Measurements from ENCODE around the gene CHP2. TPM values are rescaled to one million over a fixed set of nuclear protein-coding genes. Genes with fewer than 3 reads are reported as not detected.
"Not testable (repeated sequence)": the region's sequence is repeated elsewhere in the genome, so short reads cannot be mapped to it uniquely, and the experiment has no call there.

Gene CHP2
- total and polyA plus RNA-seq, 4 experiments from 2014 or later, result not detected

DNA sequence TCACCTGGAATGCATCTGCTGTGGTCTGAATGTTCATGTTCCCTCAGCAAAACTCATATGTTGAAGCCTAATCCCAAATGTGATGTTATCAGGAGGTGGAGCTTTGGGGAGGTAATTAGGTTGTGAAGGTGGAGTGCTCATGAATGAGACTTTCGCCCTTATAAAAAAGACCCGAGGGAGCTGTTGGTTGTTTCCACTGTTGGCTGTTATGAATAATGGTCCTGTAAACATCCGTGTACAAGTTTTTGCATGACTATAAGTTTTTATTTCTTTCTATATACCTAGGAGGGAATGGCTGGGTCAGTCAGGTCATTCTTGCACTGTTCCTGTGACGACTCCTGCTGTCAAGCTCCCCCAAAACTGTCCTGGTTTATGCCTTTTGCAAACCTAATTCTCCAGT, 9.6 kb upstream of the CHP2 start:
- Histone ChIP-seq H3K36me3 (ENCODE audit: insufficient read depth, low read length) (no peaks in the 10 kb centered on the region), H3K4me1 (ENCODE audit: insufficient read depth, low read length) (no peaks in the 10 kb centered on the region), H3K27me3 (ENCODE audit: insufficient read depth, low read length) (no peaks in the 10 kb centered on the region), H3K27ac (ENCODE audit: low read depth, low read length) (no peak overlapping the region), H3K9me3 (ENCODE audit: control insufficient read depth in 1 of 2, low read length in 2 of 2) (no peaks in the 10 kb centered on the region), H3K4me3 (ENCODE audit: low read length in 2 of 2) (no peak overlapping the region)
- intact Hi-C loops (cut with micrococcal nuclease), result no loop called here
- ChIA-PET POLR2A (ENCODE audit: partially characterized antibody) (no interaction called here), CTCF (ENCODE audit: partially characterized antibody) (no interaction called here)
- no peak overlapping the region for H3K27ac Mint-ChIP-seq
- no peak for DNase-seq
- peaks cover 0 to 4% of the 10 kb centered on the region in 2 donors for H3K36me3 Mint-ChIP-seq
- peaks cover 3 to 16% (median 11%) of the 10 kb centered on the region in 8 donors for H3K9me3 Mint-ChIP-seq
- H3K4me1 Mint-ChIP-seq, result no peaks in the 10 kb centered on the region
- H3K27me3 Mint-ChIP-seq, result peaks cover 24 to 28% of the 10 kb centered on the region in 2 donors
- no peak overlapping the region for H3K4me3 Mint-ChIP-seq

DNA sequence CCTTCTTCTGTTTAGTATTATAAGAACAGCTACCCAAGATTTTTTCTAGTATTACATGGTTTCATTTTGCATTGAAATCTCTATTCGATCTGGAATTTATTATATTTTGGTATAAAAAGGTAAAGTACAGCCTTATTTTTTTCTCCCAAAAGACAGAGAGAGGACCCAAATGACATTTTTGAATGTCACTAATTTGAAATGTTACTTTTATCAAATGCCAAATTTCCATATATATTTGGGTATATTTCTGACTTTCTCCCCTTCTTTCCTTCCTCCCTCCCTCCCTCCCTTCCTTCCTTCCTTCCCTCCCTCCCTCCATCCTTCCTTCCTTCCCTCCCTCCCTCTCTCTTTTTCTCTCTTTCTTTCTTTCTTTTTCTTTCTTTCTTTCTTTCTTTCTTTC, 6.2 kb upstream of the CHP2 start:
- Mint-ChIP-seq H3K9me3 (peaks cover 3 to 17% (median 11%) of the 10 kb centered on the region in 8 donors), H3K4me3 (no peak overlapping the region), H3K4me1 (no peaks in the 10 kb centered on the region), H3K27me3 (peaks cover 22 to 26% of the 10 kb centered on the region in 2 donors), H3K36me3 (peaks cover 0 to 4% of the 10 kb centered on the region in 2 donors), H3K27ac (no peak overlapping the region)
- no peaks in the 10 kb centered on the region for H3K9me3 ChIP-seq (ENCODE audit: control insufficient read depth in 1 of 2, low read length in 2 of 2)
- no peaks in the 10 kb centered on the region for H3K36me3 ChIP-seq (ENCODE audit: insufficient read depth, low read length)
- no peak overlapping the region for H3K27ac ChIP-seq (ENCODE audit: low read depth, low read length)
- H3K4me3 ChIP-seq (ENCODE audit: low read length in 2 of 2), result no peak overlapping the region
- POLR2A ChIA-PET (ENCODE audit: partially characterized antibody), result no interaction called here
- no peaks in the 10 kb centered on the region for H3K27me3 ChIP-seq (ENCODE audit: insufficient read depth, low read length)
- no peaks in the 10 kb centered on the region for H3K4me1 ChIP-seq (ENCODE audit: insufficient read depth, low read length)
- intact Hi-C loops (cut with micrococcal nuclease), result no loop called here
- CTCF ChIA-PET (ENCODE audit: partially characterized antibody), result no interaction called here
- DNase-seq, result no peak

DNA sequence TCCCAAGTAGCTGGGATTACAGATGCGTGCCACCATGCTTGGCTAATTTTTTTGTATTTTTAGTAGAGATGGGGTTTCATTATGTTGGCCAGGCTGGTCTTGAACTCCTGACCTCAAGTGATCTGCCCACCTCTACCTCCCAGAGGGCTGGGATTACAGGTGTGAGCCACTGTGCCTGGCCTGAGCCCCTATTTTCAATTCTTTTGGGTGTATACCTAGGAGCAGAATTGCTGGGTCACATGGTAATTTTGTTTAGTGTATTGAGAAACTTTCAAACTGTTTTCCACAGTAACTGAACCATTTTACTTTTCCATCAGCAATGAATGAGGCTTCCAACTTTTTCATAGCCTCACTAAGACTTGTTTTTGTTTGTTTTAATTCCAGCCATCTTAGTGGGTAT, 3.8 kb upstream of the CHP2 start:
- H3K4me1 Mint-ChIP-seq; intact Hi-C loops (cut with micrococcal nuclease); H3K9me3 ChIP-seq (ENCODE audit: control insufficient read depth in 1 of 2, low read length in 2 of 2); CTCF ChIA-PET (ENCODE audit: partially characterized antibody); DNase-seq; H3K36me3 ChIP-seq (ENCODE audit: insufficient read depth, low read length); H3K4me3 ChIP-seq (ENCODE audit: low read length in 2 of 2); H3K4me1 ChIP-seq (ENCODE audit: insufficient read depth, low read length); H3K27ac ChIP-seq (ENCODE audit: low read depth, low read length); H3K27ac Mint-ChIP-seq; H3K4me3 Mint-ChIP-seq; H3K36me3 Mint-ChIP-seq; POLR2A ChIA-PET (ENCODE audit: partially characterized antibody): not testable (repeated sequence)
- Mint-ChIP-seq H3K27me3 (peaks cover 25 to 29% of the 10 kb centered on the region in 2 donors), H3K9me3 (peaks cover 2 to 10% (median 7%) of the 10 kb centered on the region in 8 donors)
- peaks cover 11% of the 10 kb centered on the region for H3K27me3 ChIP-seq (ENCODE audit: insufficient read depth, low read length)

DNA sequence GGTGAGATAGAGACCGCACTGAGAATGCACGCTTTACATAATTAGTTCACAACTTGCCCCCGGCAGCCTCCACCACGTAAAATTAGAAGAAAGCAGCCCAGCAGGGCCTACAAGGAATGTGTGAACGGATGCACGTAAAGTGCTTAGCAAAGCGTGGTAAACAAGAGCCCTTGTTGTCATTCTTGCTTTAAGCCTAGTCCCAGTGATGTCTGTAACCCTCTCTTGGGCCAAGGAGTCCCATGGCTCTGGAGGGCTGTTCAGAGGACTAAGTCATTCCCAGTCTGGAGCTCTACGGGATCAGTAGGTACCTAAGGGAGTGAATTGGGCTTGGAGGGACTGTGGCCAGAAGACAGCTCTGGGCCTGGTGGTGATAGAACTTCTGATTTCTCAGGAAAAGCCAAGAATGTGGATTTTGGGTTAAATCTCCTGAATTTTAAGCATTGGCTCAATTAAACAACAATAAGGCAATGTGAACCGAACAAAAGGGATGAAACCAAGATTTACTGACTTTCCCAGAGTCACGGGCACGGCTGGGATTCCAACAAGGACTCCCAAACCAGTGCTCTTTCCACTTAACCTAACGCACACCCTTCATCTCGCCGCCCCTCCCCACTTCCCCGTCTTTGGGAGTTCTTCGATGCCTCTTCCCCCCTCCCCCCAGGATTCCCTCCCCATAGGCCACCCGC, 775 bp upstream of the CHP2 start:
- H3K27me3 ChIP-seq (ENCODE audit: insufficient read depth, low read length), result peaks cover 23% of the 10 kb centered on the region
- H3K27ac Mint-ChIP-seq, result no peak overlapping the region
- ChIA-PET CTCF (ENCODE audit: partially characterized antibody) (no interaction called here), POLR2A (ENCODE audit: partially characterized antibody) (no interaction called here)
- H3K9me3 ChIP-seq (ENCODE audit: control insufficient read depth in 1 of 2, low read length in 2 of 2), result no peaks in the 10 kb centered on the region
- H3K27me3 Mint-ChIP-seq, result peaks cover 38 to 50% of the 10 kb centered on the region in 2 donors
- no peaks in the 10 kb centered on the region for H3K36me3 ChIP-seq (ENCODE audit: insufficient read depth, low read length)
- no peak overlapping the region for H3K4me3 ChIP-seq (ENCODE audit: low read length in 2 of 2)
- H3K4me3 Mint-ChIP-seq, result peak overlapping the region in 1 of 8 donors; percentile 31
- H3K27ac ChIP-seq (ENCODE audit: low read depth, low read length), result no peak overlapping the region
- peaks cover 0 to 5% (median 2%) of the 10 kb centered on the region in 4 donors for H3K4me1 Mint-ChIP-seq
- no peak for DNase-seq
- H3K9me3 Mint-ChIP-seq, result peaks cover 0 to 2% (median 0%) of the 10 kb centered on the region in 8 donors
- intact Hi-C loops (cut with micrococcal nuclease), result no loop called here
- no peaks in the 10 kb centered on the region for H3K4me1 ChIP-seq (ENCODE audit: insufficient read depth, low read length)
- no peaks in the 10 kb centered on the region for H3K36me3 Mint-ChIP-seq

DNA sequence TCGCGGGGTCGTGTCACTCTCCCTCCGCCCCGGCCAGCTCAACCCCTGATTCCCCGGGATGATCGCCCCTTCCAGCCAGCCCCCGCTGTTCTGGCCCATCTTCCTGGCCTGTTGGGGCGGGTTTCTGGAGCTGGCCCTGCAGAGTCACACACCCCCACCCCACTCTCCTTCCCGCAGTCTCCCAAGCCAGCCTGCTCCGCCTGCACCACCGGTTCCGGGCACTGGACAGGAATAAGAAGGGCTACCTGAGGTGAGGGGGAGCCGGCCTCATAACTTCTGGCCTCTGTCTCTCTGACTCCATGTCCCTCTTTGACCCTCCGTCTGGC, 621 bp downstream of the CHP2 start:
- peaks cover 23% of the 10 kb centered on the region for H3K27me3 ChIP-seq (ENCODE audit: insufficient read depth, low read length)
- intact Hi-C loops (cut with micrococcal nuclease), result no loop called here
- H3K4me3 Mint-ChIP-seq, result peak overlapping the region in 1 of 8 donors; percentile 6
- no peaks in the 10 kb centered on the region for H3K4me1 ChIP-seq (ENCODE audit: insufficient read depth, low read length)
- POLR2A ChIA-PET (ENCODE audit: partially characterized antibody), result interaction anchor here (0.6 kb wide), 1 partner anchor 31 kb away, joined by 3 read pairs; no protein-coding TSS in a partner anchor
- no peaks in the 10 kb centered on the region for H3K36me3 ChIP-seq (ENCODE audit: insufficient read depth, low read length)
- no peak overlapping the region for H3K27ac ChIP-seq (ENCODE audit: low read depth, low read length)
- CTCF ChIA-PET (ENCODE audit: partially characterized antibody), result no interaction called here
- H3K36me3 Mint-ChIP-seq, result no peaks in the 10 kb centered on the region
- H3K27ac Mint-ChIP-seq, result peak overlapping the region in 1 of 7 donors; percentile 37
- peaks cover 0 to 2% (median 0%) of the 10 kb centered on the region in 8 donors for H3K9me3 Mint-ChIP-seq
- H3K27me3 Mint-ChIP-seq, result peaks cover 41 to 54% of the 10 kb centered on the region in 2 donors
- H3K4me3 ChIP-seq (ENCODE audit: low read length in 2 of 2), result no peak overlapping the region
- no peak for DNase-seq
- no peaks in the 10 kb centered on the region for H3K9me3 ChIP-seq (ENCODE audit: control insufficient read depth in 1 of 2, low read length in 2 of 2)
- H3K4me1 Mint-ChIP-seq, result peaks cover 0 to 5% (median 2%) of the 10 kb centered on the region in 4 donors

DNA sequence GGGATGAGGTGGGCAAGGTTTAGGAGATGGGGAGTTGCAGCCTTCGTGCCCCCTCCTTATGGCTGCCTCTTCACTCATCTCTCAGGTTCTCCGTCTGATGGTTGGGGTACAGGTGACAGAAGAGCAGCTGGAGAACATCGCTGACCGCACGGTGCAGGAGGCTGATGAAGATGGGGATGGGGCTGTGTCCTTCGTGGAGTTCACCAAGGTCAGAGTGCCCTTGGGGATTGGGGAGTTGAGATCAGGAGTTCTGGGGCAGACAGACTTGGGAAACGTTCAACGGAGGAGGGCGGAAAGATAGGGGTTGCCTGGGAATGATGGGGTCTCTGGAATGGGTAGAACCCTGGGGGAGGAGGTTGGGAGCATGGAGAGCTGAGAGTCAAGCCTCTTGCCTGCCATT, 2.3 kb downstream of the CHP2 start:
- ChIA-PET POLR2A (ENCODE audit: partially characterized antibody) (no interaction called here), CTCF (ENCODE audit: partially characterized antibody) (no interaction called here)
- Histone ChIP-seq H3K4me3 (ENCODE audit: low read length in 2 of 2) (no peak overlapping the region), H3K4me1 (ENCODE audit: insufficient read depth, low read length) (no peaks in the 10 kb centered on the region), H3K27ac (ENCODE audit: low read depth, low read length) (no peak overlapping the region), H3K36me3 (ENCODE audit: insufficient read depth, low read length) (no peaks in the 10 kb centered on the region), H3K9me3 (ENCODE audit: control insufficient read depth in 1 of 2, low read length in 2 of 2) (no peaks in the 10 kb centered on the region), H3K27me3 (ENCODE audit: insufficient read depth, low read length) (peaks cover 23% of the 10 kb centered on the region)
- peaks cover 0 to 2% (median 0%) of the 10 kb centered on the region in 8 donors for H3K9me3 Mint-ChIP-seq
- DNase-seq, result no peak
- no peak overlapping the region for H3K27ac Mint-ChIP-seq
- peaks cover 43 to 54% of the 10 kb centered on the region in 2 donors for H3K27me3 Mint-ChIP-seq
- H3K36me3 Mint-ChIP-seq, result no peaks in the 10 kb centered on the region
- intact Hi-C loops (cut with micrococcal nuclease), result no loop called here
- H3K4me1 Mint-ChIP-seq, result peaks cover 0 to 5% (median 2%) of the 10 kb centered on the region in 4 donors
- H3K4me3 Mint-ChIP-seq, result no peak overlapping the region

DNA sequence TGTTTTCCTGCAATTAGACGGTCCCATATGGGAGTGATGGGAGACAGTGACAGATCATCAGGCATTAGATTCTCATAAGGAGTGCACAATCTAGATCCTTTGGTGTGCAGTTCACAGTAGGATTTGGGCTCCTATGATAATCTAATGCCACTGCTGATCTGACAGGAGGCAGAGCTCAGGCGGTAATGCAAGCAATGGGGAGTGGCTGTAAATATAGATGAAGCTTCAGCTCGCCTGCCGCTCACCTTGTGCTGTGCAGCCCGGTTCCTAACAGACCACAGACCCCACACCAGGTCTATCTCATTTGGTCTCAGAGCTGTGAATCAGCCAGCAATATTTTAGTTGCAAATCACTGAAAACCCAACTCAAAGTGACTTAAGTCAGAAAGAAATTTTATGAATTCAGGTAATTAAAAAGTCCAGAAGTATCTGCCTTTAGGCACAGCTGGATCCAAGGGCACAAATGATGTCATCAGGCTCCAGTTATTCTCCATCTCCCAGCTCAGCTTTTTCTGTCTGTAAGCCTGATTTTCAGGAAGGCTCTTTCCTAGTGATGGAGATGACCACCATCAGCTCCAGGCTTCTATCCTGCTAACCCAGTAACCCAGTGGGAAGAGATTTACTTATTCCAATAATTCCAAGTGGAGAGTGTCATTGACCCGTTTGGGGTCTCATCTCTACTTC, 3.3 kb downstream of the CHP2 start:
- peaks cover 23% of the 10 kb centered on the region for H3K27me3 ChIP-seq (ENCODE audit: insufficient read depth, low read length)
- H3K4me3 Mint-ChIP-seq, result no peak overlapping the region
- intact Hi-C loops (cut with micrococcal nuclease), result no loop called here
- H3K27ac Mint-ChIP-seq, result no peak overlapping the region
- ChIA-PET POLR2A (ENCODE audit: partially characterized antibody) (no interaction called here), CTCF (ENCODE audit: partially characterized antibody) (interaction anchor here (1.1 kb wide), 1 partner anchor 9 kb away, joined by 3 read pairs; no protein-coding TSS in a partner anchor)
- H3K4me1 Mint-ChIP-seq, result peaks cover 0 to 5% (median 2%) of the 10 kb centered on the region in 4 donors
- H3K27me3 Mint-ChIP-seq, result peaks cover 42 to 49% of the 10 kb centered on the region in 2 donors
- no peaks in the 10 kb centered on the region for H3K4me1 ChIP-seq (ENCODE audit: insufficient read depth, low read length)
- peaks cover 0 to 1% (median 0%) of the 10 kb centered on the region in 8 donors for H3K9me3 Mint-ChIP-seq
- H3K9me3 ChIP-seq (ENCODE audit: control insufficient read depth in 1 of 2, low read length in 2 of 2), result no peaks in the 10 kb centered on the region
- no peak overlapping the region for H3K27ac ChIP-seq (ENCODE audit: low read depth, low read length)
- no peaks in the 10 kb centered on the region for H3K36me3 Mint-ChIP-seq
- H3K4me3 ChIP-seq (ENCODE audit: low read length in 2 of 2), result no peak overlapping the region
- H3K36me3 ChIP-seq (ENCODE audit: insufficient read depth, low read length), result no peaks in the 10 kb centered on the region
- no peak for DNase-seq
